H9 (cell line): Measurements from ENCODE around the gene WLS. TPM values are rescaled to one million over a fixed set of nuclear protein-coding genes. Genes with fewer than 3 reads are reported as not detected.

Experiments used
- DNase-seq: peaks from one replicate; pipeline ENCODE4 v3.0.0-alpha.2; 2017
- H2AFZ ChIP-seq: one replicate; pipeline ENCODE4 v1.6.1; 2013; ENCODE audit warnings: mild to moderate bottlenecking, low read length, control low read depth, moderate library complexity
- H2AK5ac ChIP-seq: 2 replicates; pipeline ENCODE4 v1.6.1; 2013; ENCODE audit warnings: low read length, control low read depth, mixed read lengths; ENCODE audit not compliant: insufficient read length
- H2BK120ac ChIP-seq: one replicate; pipeline ENCODE4 v1.6.1; 2013; ENCODE audit warnings: low read depth, mild to moderate bottlenecking, low read length, control low read depth, inconsistent platforms; ENCODE audit not compliant: poor library complexity, severe bottlenecking
- H2BK12ac ChIP-seq: 2 replicates; pipeline ENCODE4 v1.6.1; 2013; ENCODE audit warnings: low read length, control low read depth, mixed read lengths, low read depth; ENCODE audit not compliant: insufficient read length
- H2BK15ac ChIP-seq: 2 replicates; pipeline ENCODE4 v1.6.1; 2013; ENCODE audit warnings: low read depth, low read length, control low read depth
- H2BK20ac ChIP-seq: one replicate; pipeline ENCODE4 v1.6.1; 2013; ENCODE audit warnings: low read depth, mild to moderate bottlenecking, low read length, control low read depth, inconsistent platforms; ENCODE audit not compliant: poor library complexity, severe bottlenecking
- H2BK5ac ChIP-seq: 2 replicates; pipeline ENCODE4 v1.6.1; 2013; ENCODE audit warnings: low read length, control low read depth, mixed read lengths; ENCODE audit not compliant: insufficient read length
- H3K14ac ChIP-seq: 2 replicates; pipeline ENCODE4 v1.6.1; 2013; ENCODE audit warnings: low read length, control low read depth; ENCODE audit not compliant: insufficient read depth
- H3K18ac ChIP-seq: 2 replicates; pipeline ENCODE4 v1.6.1; 2013; ENCODE audit warnings: low read depth, mild to moderate bottlenecking, mixed read lengths, low read length, control low read depth; ENCODE audit not compliant: insufficient read length
- H3K23ac ChIP-seq: 2 replicates; pipeline ENCODE4 v1.6.1; 2013; ENCODE audit warnings: low read length, control low read depth, mixed read lengths, low read depth; ENCODE audit not compliant: insufficient read length
- H3K23me2 ChIP-seq: 2 replicates; pipeline ENCODE4 v1.6.1; 2013; ENCODE audit warnings: low read depth, mild to moderate bottlenecking, mixed read lengths, low read length, control low read depth; ENCODE audit not compliant: insufficient read length, poor library complexity, severe bottlenecking
- H3K27ac ChIP-seq: 2 replicates; pipeline ENCODE4 v1.5.1; 2013; ENCODE audit warnings: low read length, control low read depth, mixed read lengths, low read depth; ENCODE audit not compliant: insufficient read length
- H3K27me3 ChIP-seq: 2 replicates; pipeline ENCODE4 v1.6.1; 2013; ENCODE audit warnings: low read length, control low read depth, inconsistent platforms; ENCODE audit not compliant: insufficient read depth
- H3K4ac ChIP-seq: 2 replicates; pipeline ENCODE4 v1.6.1; 2013; ENCODE audit warnings: low read depth, mild to moderate bottlenecking, control low read depth, inconsistent platforms, low read length, moderate library complexity
- H3K4me1 ChIP-seq: 2 replicates; pipeline ENCODE4 v1.6.1; 2013; ENCODE audit warnings: low read length, control low read depth, inconsistent platforms; ENCODE audit not compliant: insufficient read depth
- H3K4me2 ChIP-seq: 2 replicates; pipeline ENCODE4 v1.6.1; 2013; ENCODE audit warnings: low read length, control low read depth, mixed read lengths; ENCODE audit not compliant: insufficient read length, insufficient read depth
- H3K56ac ChIP-seq: 2 replicates; pipeline ENCODE4 v1.6.1; 2013; ENCODE audit warnings: low read depth, mild to moderate bottlenecking, mixed read lengths, low read length, control low read depth; ENCODE audit not compliant: insufficient read length
- H3K79me1 ChIP-seq: 2 replicates; pipeline ENCODE4 v1.6.1; 2013; ENCODE audit warnings: low read depth, mild to moderate bottlenecking, moderate library complexity, low read length, control low read depth, inconsistent platforms; ENCODE audit not compliant: insufficient read depth, poor library complexity, severe bottlenecking
- H3K79me2 ChIP-seq: 2 replicates; pipeline ENCODE4 v1.6.1; 2013; ENCODE audit warnings: low read length, control low read depth, inconsistent platforms; ENCODE audit not compliant: insufficient read depth
- H3K9ac ChIP-seq: 2 replicates; pipeline ENCODE4 v1.6.1; 2013; ENCODE audit warnings: low read length, control low read depth, mixed read lengths; ENCODE audit not compliant: insufficient read length; ENCODE audit errors: extremely low read depth
- H3K9me3 ChIP-seq: one replicate; pipeline ENCODE4 v1.6.1; 2013; ENCODE audit warnings: low read depth, low read length, inconsistent platforms; ENCODE audit not compliant: control insufficient read depth
- H3T11ph ChIP-seq: one replicate; pipeline ENCODE4 v1.6.1; 2013; ENCODE audit warnings: mild to moderate bottlenecking, low read length, control low read depth, inconsistent platforms
- H4K20me1 ChIP-seq: one replicate; pipeline ENCODE4 v1.6.1; 2013; ENCODE audit not compliant: control insufficient read depth, insufficient read length, insufficient read depth
- H4K5ac ChIP-seq: 2 replicates; pipeline ENCODE4 v1.6.1; 2013; ENCODE audit warnings: low read depth, mild to moderate bottlenecking, mixed read lengths, low read length, control low read depth; ENCODE audit not compliant: insufficient read length
- H4K8ac ChIP-seq: replicated peaks from 2 replicates; pipeline ENCODE4 v1.6.1; 2013; ENCODE audit warnings: low read length, control low read depth, mixed read lengths, low read depth; ENCODE audit not compliant: insufficient read length
- H4K91ac ChIP-seq: 2 replicates; pipeline ENCODE4 v1.6.1; 2013; ENCODE audit warnings: low read depth, mild to moderate bottlenecking, moderate library complexity, mixed read lengths, low read length, control low read depth; ENCODE audit not compliant: insufficient read length
- H3K27ac Mint-ChIP-seq, 3 experiments: 2 replicates in 2 of 3; 3 replicates in 1 of 3; pipeline ENCODE4 v1.8.0; 2020 to 2021; ENCODE audit warnings: mixed read lengths in 3 of 3, mild to moderate bottlenecking in 1 of 3, moderate library complexity in 1 of 3
- H3K27me3 Mint-ChIP-seq: 2 replicates; pipeline ENCODE4 v1.8.0; 2021; ENCODE audit warnings: low read depth, mild to moderate bottlenecking, moderate library complexity, mixed read lengths
- H3K36me3 Mint-ChIP-seq, 3 experiments: 2 replicates in 2 of 3; 3 replicates in 1 of 3; pipeline ENCODE4 v1.8.0; 2020 to 2021; ENCODE audit warnings: low read depth in 3 of 3, mixed read lengths in 3 of 3; ENCODE audit not compliant: insufficient read depth in 1 of 3
- H3K4me1 Mint-ChIP-seq, 2 experiments: 2 replicates each; pipeline ENCODE4 v1.8.0; 2020; ENCODE audit warnings: mixed read lengths in 2 of 2
- H3K4me3 Mint-ChIP-seq, 2 experiments: 2 replicates in 1 of 2; 3 replicates in 1 of 2; pipeline ENCODE4 v1.8.0; 2020 to 2021; ENCODE audit warnings: mild to moderate bottlenecking in 2 of 2, mixed read lengths in 2 of 2, moderate library complexity in 1 of 2
- H3K9me3 Mint-ChIP-seq, 2 experiments: 2 replicates in 1 of 2; 3 replicates in 1 of 2; pipeline ENCODE4 v1.8.0; 2020; ENCODE audit warnings: mild to moderate bottlenecking in 2 of 2, mixed read lengths in 2 of 2, moderate library complexity in 1 of 2
- WGBS: extraction: QIAGEN DNeasy Blood & Tissue Kit; methylation state at CpG from one replicate; pipeline ENCODE4 v1.1.7; 2013; ENCODE audit warnings: missing lambda C conversion rate, low lambda C conversion rate, mixed read lengths; ENCODE audit not compliant: insufficient read length; ENCODE audit errors: extremely low coverage; 5-methylcytosine and 5-hydroxymethylcytosine counted together
- total RNA-seq: library from RNA; stranded (reverse); gene quantifications from 2 replicates; pipeline ENCODE4 v1.2.1, GENCODE V29; 2021
- TF ChIP-seq, protein P1 (sequence below): fragments of 200-600 bp; sonication (generic); conservative IDR thresholded peaks from 3 replicates; pipeline ENCODE4 v1.8.0; 2021; ENCODE audit warnings: antibody characterized with exemption, mild to moderate bottlenecking

WLS gene
- total RNA-seq, 1 experiment from 2014 or later: 0.94 TPM

DNA sequence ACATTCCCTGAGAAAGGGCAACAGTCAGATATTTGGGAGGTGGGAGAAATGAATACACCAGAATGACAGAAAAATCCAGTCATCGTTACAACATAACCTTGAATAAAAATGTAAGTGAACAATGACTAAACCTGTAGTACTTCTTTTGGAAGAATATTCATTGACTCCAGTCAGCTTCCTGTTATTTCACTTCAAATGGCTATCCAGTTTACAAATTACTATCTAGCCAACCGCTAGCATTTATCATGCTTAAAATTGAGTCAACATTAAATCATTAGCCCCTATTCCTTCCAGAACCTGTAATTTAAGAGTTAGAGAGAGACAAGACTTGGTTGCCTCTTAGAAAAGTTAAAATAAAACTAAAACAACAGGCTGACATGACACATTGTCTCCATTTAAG, 33.6 kb downstream of the WLS start:
- Histone ChIP-seq H3K79me2 (no peaks in the 10 kb centered on the region), H3K9ac (no peak overlapping the region), H3K79me1 (no peaks in the 10 kb centered on the region), H2BK15ac (no peak overlapping the region), H4K91ac (no peak overlapping the region), H2AK5ac (no peak overlapping the region), H3K18ac (no peak overlapping the region), H4K8ac (no peak overlapping the region), H3K23me2 (no peaks in the 10 kb centered on the region), H4K20me1 (no peaks in the 10 kb centered on the region), H2BK120ac (no peak overlapping the region), H3K14ac (no peak overlapping the region), H3K56ac (no peak overlapping the region), H3K4me1 (no peaks in the 10 kb centered on the region), H2BK5ac (no peak overlapping the region), H2BK20ac (no peak overlapping the region), H3K4ac (no peak overlapping the region), H3K27me3 (no peaks in the 10 kb centered on the region), H4K5ac (no peak overlapping the region), H3K9me3 (no peaks in the 10 kb centered on the region), H3K4me2 (no peak overlapping the region), H3T11ph (no peak overlapping the region), H3K23ac (no peak overlapping the region), H2BK12ac (no peak overlapping the region), H2AFZ (no peak overlapping the region), H3K27ac (no peak overlapping the region)
- Mint-ChIP-seq H3K36me3 (no peaks in the 10 kb centered on the region), H3K4me3 (no peak overlapping the region), H3K9me3 (no peaks in the 10 kb centered on the region; a peak in 1 of 5 replicates), H3K27ac (no peak overlapping the region), H3K4me1 (peaks cover 10 to 15% of the 10 kb centered on the region in 2 experiments; a peak in 3 of 4 replicates), H3K27me3 (peaks cover 8% of the 10 kb centered on the region)
- TF ChIP-seq, protein P1, sequence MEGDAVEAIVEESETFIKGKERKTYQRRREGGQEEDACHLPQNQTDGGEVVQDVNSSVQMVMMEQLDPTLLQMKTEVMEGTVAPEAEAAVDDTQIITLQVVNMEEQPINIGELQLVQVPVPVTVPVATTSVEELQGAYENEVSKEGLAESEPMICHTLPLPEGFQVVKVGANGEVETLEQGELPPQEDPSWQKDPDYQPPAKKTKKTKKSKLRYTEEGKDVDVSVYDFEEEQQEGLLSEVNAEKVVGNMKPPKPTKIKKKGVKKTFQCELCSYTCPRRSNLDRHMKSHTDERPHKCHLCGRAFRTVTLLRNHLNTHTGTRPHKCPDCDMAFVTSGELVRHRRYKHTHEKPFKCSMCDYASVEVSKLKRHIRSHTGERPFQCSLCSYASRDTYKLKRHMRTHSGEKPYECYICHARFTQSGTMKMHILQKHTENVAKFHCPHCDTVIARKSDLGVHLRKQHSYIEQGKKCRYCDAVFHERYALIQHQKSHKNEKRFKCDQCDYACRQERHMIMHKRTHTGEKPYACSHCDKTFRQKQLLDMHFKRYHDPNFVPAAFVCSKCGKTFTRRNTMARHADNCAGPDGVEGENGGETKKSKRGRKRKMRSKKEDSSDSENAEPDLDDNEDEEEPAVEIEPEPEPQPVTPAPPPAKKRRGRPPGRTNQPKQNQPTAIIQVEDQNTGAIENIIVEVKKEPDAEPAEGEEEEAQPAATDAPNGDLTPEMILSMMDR: no peak
- no CpG with 5 or more reads among the region's 2 CpGs for WGBS
- DNase-seq: no peak
